Mesenchymal stem cell (in vitro differentiated cells and primary cell): Measurements from ENCODE around the gene GUCY1A1.
A peak's percentile ranks its signal among the peaks of the same experiment; 100 is the strongest.

Experiments used
- DNase-seq: peaks from one replicate; pipeline ENCODE4 v3.0.0-alpha.2; 2013
- H2AFZ ChIP-seq: one replicate; pipeline ENCODE4 v1.6.1; 2013; ENCODE audit warnings: low read depth, mild to moderate bottlenecking, control low read depth, inconsistent platforms, low read length, moderate library complexity
- H2AK5ac ChIP-seq: 2 replicates; pipeline ENCODE4 v1.6.1; 2013; ENCODE audit warnings: low read length, moderate library complexity, mild to moderate bottlenecking, inconsistent platforms; ENCODE audit not compliant: severe bottlenecking
- H2BK120ac ChIP-seq: one replicate; pipeline ENCODE4 v1.6.1; 2013; ENCODE audit warnings: low read depth, mild to moderate bottlenecking, inconsistent platforms, low read length, moderate library complexity
- H2BK12ac ChIP-seq, 2 experiments: one replicate each; pipeline ENCODE4 v1.6.1; 2013; ENCODE audit warnings: inconsistent platforms in 2 of 2, low read length in 2 of 2, mild to moderate bottlenecking in 2 of 2, moderate library complexity in 2 of 2, control low read depth in 1 of 2
- H2BK15ac ChIP-seq: one replicate; pipeline ENCODE4 v1.6.1; 2013; ENCODE audit warnings: mild to moderate bottlenecking, low read depth, inconsistent platforms; ENCODE audit not compliant: poor library complexity, severe bottlenecking
- H2BK5ac ChIP-seq: 2 replicates; pipeline ENCODE4 v1.6.1; 2013; ENCODE audit warnings: low read depth, mild to moderate bottlenecking, low read length, control low read depth, inconsistent platforms; ENCODE audit not compliant: poor library complexity, severe bottlenecking
- H3K14ac ChIP-seq, 2 experiments: one replicate each; pipeline ENCODE4 v1.6.1; 2013; ENCODE audit warnings: inconsistent platforms in 2 of 2, low read length in 2 of 2, control low read depth in 1 of 2, mild to moderate bottlenecking in 1 of 2, moderate library complexity in 1 of 2
- H3K18ac ChIP-seq, 2 experiments: one replicate each; pipeline ENCODE4 v1.6.1; 2013; ENCODE audit warnings: inconsistent platforms in 2 of 2, low read length in 2 of 2, control low read depth in 1 of 2, low read depth in 1 of 2, mild to moderate bottlenecking in 1 of 2
- H3K23ac ChIP-seq, 2 experiments: one replicate each; pipeline ENCODE4 v1.6.1; 2013; ENCODE audit warnings: inconsistent platforms in 2 of 2, low read length in 2 of 2, mild to moderate bottlenecking in 2 of 2, moderate library complexity in 2 of 2, control low read depth in 1 of 2
- H3K27ac ChIP-seq: 2 replicates; pipeline ENCODE4 v1.5.1; 2013; ENCODE audit warnings: mild to moderate bottlenecking, moderate library complexity, low read length, control low read depth, inconsistent platforms; ENCODE audit not compliant: poor library complexity, severe bottlenecking
- H3K27me3 ChIP-seq, 2 experiments: 2 replicates each; pipeline versions ENCODE4 v1.6.1 to v1.7.0; 2013; ENCODE audit warnings: low read length in 2 of 2, mild to moderate bottlenecking in 2 of 2, moderate library complexity in 2 of 2, control low read depth in 1 of 2, inconsistent platforms in 1 of 2; ENCODE audit not compliant: control insufficient read depth in 1 of 2, insufficient read depth in 1 of 2
- H3K36me3 ChIP-seq, 2 experiments: 2 replicates each; pipeline versions ENCODE4 v1.6.1 to v1.7.0; 2013; ENCODE audit warnings: low read length in 2 of 2, control low read depth in 1 of 2, inconsistent platforms in 1 of 2, low read depth in 1 of 2, mild to moderate bottlenecking in 1 of 2; ENCODE audit not compliant: insufficient read depth in 2 of 2, control insufficient read depth in 1 of 2
- H3K4ac ChIP-seq, 2 experiments: one replicate each; pipeline ENCODE4 v1.6.1; 2013; ENCODE audit warnings: inconsistent platforms in 2 of 2, low read length in 2 of 2, mild to moderate bottlenecking in 2 of 2, moderate library complexity in 2 of 2, control low read depth in 1 of 2, low read depth in 1 of 2
- H3K4me1 ChIP-seq: 2 replicates; pipeline ENCODE4 v1.6.1; 2013; ENCODE audit warnings: low read depth, low read length, control low read depth; ENCODE audit not compliant: control insufficient read depth, insufficient read depth
- H3K4me2 ChIP-seq: 2 replicates; pipeline ENCODE4 v1.6.1; 2013; ENCODE audit warnings: low read length, mild to moderate bottlenecking, inconsistent platforms; ENCODE audit not compliant: poor library complexity, severe bottlenecking
- H3K4me3 ChIP-seq, 2 experiments: 2 replicates each; pipeline versions ENCODE4 v1.5.1 to v1.7.0; 2013; ENCODE audit warnings: low read length in 2 of 2, mild to moderate bottlenecking in 2 of 2, control low read depth in 1 of 2, low read depth in 1 of 2; ENCODE audit not compliant: insufficient read depth in 1 of 2
- H3K79me1 ChIP-seq: replicated peaks from 2 replicates; pipeline ENCODE4 v1.6.1; 2013; ENCODE audit warnings: mild to moderate bottlenecking, control low read depth, low read length, inconsistent platforms; ENCODE audit not compliant: poor library complexity, severe bottlenecking
- H3K9ac ChIP-seq: 2 replicates; pipeline ENCODE4 v1.7.0; 2013; ENCODE audit warnings: mild to moderate bottlenecking, low read length, moderate library complexity
- H3K9me3 ChIP-seq: 2 replicates; pipeline ENCODE4 v1.7.0; 2013; ENCODE audit warnings: mild to moderate bottlenecking, low read length; ENCODE audit not compliant: control insufficient read depth
- H4K8ac ChIP-seq: one replicate; pipeline ENCODE4 v1.6.1; 2013; ENCODE audit warnings: inconsistent platforms, mild to moderate bottlenecking, low read length, moderate library complexity
- H4K91ac ChIP-seq: one replicate; pipeline ENCODE4 v1.6.1; 2013; ENCODE audit warnings: mild to moderate bottlenecking, low read length, inconsistent platforms
- WGBS: methylation state at CpG from one replicate; pipeline ENCODE4 v1.1.7; 2013; ENCODE audit warnings: mixed read lengths; 5-methylcytosine and 5-hydroxymethylcytosine counted together

GUCY1A1 gene

DNA sequence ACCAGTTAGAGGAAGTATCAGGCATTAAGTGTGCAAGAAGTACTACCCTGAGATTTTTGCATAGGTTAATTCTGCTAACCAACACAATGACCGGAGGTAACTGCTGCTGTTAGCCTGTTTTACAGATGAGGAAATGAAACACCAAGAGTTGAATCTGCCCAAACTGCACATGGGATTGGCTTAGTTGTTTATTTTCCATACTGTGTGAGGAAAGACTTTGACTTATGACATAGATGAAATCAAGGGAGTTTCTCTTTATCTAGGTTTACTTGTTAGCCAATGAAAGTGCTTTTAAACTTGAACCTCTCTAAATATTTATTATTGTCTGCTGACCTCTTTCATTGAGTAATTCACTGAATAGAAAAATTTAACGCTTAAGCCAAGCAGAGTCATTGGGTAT is 102.4 kb downstream of the GUCY1A1 start:
- H4K91ac ChIP-seq = no peak overlapping the region
- H3K4me1 ChIP-seq = no peaks in the 10 kb centered on the region
- H3K36me3 ChIP-seq = peaks cover 0 to 2% of the 10 kb centered on the region in 2 experiments
- 100% methylated on average over 2 of the region's 2 CpGs for WGBS
- H3K27ac ChIP-seq = no peak overlapping the region
- H3K9me3 ChIP-seq = no peaks in the 10 kb centered on the region
- no peak overlapping the region for H2BK12ac ChIP-seq
- H2AFZ ChIP-seq = no peak overlapping the region
- H2BK120ac ChIP-seq = no peak overlapping the region
- H3K4me3 ChIP-seq = no peak overlapping the region
- H2BK15ac ChIP-seq = no peak overlapping the region
- H2AK5ac ChIP-seq = no peak overlapping the region
- no peak overlapping the region for H3K9ac ChIP-seq
- H3K4ac ChIP-seq = no peak overlapping the region
- H4K8ac ChIP-seq = no peak overlapping the region
- H3K79me1 ChIP-seq = peaks cover 5% of the 10 kb centered on the region
- H3K23ac ChIP-seq = no peak overlapping the region
- no peak overlapping the region for H3K14ac ChIP-seq
- no peak overlapping the region for H2BK5ac ChIP-seq
- H3K4me2 ChIP-seq = no peak overlapping the region
- H3K27me3 ChIP-seq = no peaks in the 10 kb centered on the region
- DNase-seq = peak; percentile 63
- H3K18ac ChIP-seq = no peak overlapping the region

DNA sequence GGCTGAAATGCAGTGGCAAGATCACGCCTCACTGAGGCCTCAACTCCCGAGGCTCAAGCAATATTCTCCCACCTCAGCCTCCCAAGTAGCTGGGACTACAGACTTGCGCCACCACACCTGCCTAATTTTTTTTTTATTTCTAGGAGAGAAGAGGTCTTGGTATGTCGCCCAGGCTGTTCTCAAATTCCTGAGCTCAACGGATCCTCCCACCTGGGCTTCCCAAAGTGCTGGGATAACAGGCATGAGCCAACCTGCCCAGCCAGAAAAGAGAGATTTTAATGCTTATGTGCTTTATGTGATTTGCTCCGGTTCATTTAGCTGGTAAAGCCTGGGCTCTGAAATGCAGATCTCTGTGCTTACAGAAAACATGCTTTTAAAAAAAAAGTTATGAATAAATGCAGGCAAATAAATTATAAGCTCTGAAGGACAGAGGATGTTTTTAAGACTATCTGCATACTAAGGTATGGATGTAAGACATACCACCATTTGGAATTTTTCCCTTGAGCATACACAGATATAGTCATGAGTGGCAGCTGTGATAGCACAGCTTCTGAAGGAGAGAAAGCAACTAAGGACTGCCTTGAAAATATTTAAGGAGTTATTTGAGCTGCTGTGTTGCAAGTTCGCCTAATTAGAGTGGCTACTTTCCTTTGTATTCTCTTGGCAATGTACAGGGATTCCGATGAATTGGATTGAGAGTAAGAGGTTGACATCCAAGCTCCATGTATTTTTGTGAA is 106.0 kb downstream of the GUCY1A1 start:
- Histone ChIP-seq H2BK12ac (peak overlapping the region in 1 of 2 experiments; percentile 39), H3K23ac (no peak overlapping the region), H4K91ac (no peak overlapping the region), H2AK5ac (no peak overlapping the region), H3K36me3 (peaks cover 6 to 8% of the 10 kb centered on the region in 2 experiments), H3K9ac (no peak overlapping the region), H3K18ac (no peak overlapping the region), H3K4me2 (no peak overlapping the region), H4K8ac (no peak overlapping the region), H3K79me1 (peaks cover 4% of the 10 kb centered on the region), H3K14ac (no peak overlapping the region), H2BK15ac (no peak overlapping the region), H3K4me1 (no peaks in the 10 kb centered on the region), H3K27me3 (no peaks in the 10 kb centered on the region), H2BK120ac (no peak overlapping the region), H3K9me3 (no peaks in the 10 kb centered on the region), H3K27ac (no peak overlapping the region), H3K4me3 (no peak overlapping the region), H3K4ac (no peak overlapping the region), H2BK5ac (no peak overlapping the region), H2AFZ (no peak overlapping the region)
- 96% methylated on average over 5 of the region's 8 CpGs for WGBS
- DNase-seq = no peak

DNA sequence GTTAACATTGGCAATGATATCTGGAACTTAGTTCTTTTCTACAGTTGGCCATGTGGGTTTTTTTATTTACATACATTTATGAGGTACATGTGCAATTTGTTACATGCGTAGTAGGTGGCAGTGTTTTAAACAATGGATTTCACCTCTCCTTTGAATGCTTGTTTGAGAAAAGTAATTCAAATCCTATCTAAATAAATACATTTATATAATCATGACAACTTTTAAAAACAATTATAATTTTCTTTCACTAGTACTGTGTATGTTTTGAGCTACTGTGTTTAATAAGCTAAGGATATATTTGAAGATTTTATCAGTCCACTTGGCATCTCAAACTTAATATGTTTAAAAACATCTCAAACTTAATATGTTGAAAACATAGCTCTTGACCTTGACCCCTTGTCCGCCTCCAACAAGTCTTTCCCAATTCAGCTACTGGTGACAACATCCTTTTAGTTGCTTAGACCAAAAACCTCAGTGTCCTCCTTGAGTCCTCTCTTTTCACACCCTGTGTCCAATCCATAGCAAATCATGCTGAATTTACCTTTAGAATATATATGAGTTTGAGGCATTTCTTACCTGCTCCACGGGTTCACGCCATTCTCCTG is 106.7 kb downstream of the GUCY1A1 start:
- H2BK15ac ChIP-seq = no peak overlapping the region
- H3K4me3 ChIP-seq = no peak overlapping the region
- no peaks in the 10 kb centered on the region for H3K27me3 ChIP-seq
- H2BK12ac ChIP-seq = no peak overlapping the region
- H3K27ac ChIP-seq = no peak overlapping the region
- DNase-seq = peak; percentile 59
- no peak overlapping the region for H4K8ac ChIP-seq
- no peak overlapping the region for H3K4ac ChIP-seq
- no peaks in the 10 kb centered on the region for H3K9me3 ChIP-seq
- 83% methylated on average over 3 of the region's 4 CpGs for WGBS
- H2BK120ac ChIP-seq = no peak overlapping the region
- no peak overlapping the region for H2AK5ac ChIP-seq
- H3K79me1 ChIP-seq = peaks cover 4% of the 10 kb centered on the region
- no peak overlapping the region for H3K9ac ChIP-seq
- no peak overlapping the region for H3K23ac ChIP-seq
- no peak overlapping the region for H3K4me2 ChIP-seq
- no peak overlapping the region for H2AFZ ChIP-seq
- H2BK5ac ChIP-seq = no peak overlapping the region
- no peaks in the 10 kb centered on the region for H3K4me1 ChIP-seq
- no peak overlapping the region for H3K14ac ChIP-seq
- H4K91ac ChIP-seq = no peak overlapping the region
- H3K36me3 ChIP-seq = peaks cover 6 to 8% of the 10 kb centered on the region in 2 experiments
- no peak overlapping the region for H3K18ac ChIP-seq

DNA sequence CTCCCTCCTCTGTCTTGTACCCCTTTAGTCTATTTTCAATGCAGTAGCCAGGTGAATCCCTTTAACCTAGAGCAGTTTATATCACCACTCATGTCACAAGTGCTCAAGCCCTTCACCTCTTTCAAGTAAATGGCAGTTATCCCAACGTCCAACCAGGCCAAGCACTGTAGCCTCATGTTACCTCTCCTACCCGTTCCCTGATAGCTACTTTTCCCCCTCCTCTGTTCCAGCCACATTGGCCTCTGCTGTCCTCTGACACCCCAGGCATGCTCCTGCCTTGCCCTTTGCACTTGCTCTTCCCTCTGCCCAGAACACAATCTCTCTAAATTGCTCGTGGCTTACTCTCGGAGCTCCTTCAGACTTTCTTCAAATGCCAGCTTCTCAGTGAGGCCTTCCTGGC is 107.4 kb downstream of the GUCY1A1 start:
- no peak overlapping the region for H2BK120ac ChIP-seq
- H3K27ac ChIP-seq = no peak overlapping the region
- no peaks in the 10 kb centered on the region for H3K4me1 ChIP-seq
- H3K4me3 ChIP-seq = no peak overlapping the region
- H4K8ac ChIP-seq = no peak overlapping the region
- no peaks in the 10 kb centered on the region for H3K27me3 ChIP-seq
- H2BK12ac ChIP-seq = peak overlapping the region in 1 of 2 experiments; percentile 51
- H3K4ac ChIP-seq = no peak overlapping the region
- no peak overlapping the region for H3K9ac ChIP-seq
- H2BK15ac ChIP-seq = no peak overlapping the region
- no peak overlapping the region for H3K14ac ChIP-seq
- H2AFZ ChIP-seq = no peak overlapping the region
- no peak overlapping the region for H2AK5ac ChIP-seq
- WGBS = 96% methylated on average over 4 of the region's 4 CpGs
- no peak overlapping the region for H3K18ac ChIP-seq
- no peak overlapping the region for H3K23ac ChIP-seq
- peaks cover 6 to 8% of the 10 kb centered on the region in 2 experiments for H3K36me3 ChIP-seq
- no peak overlapping the region for H3K4me2 ChIP-seq
- no peak for DNase-seq
- H4K91ac ChIP-seq = no peak overlapping the region
- peaks cover 4% of the 10 kb centered on the region for H3K79me1 ChIP-seq
- H2BK5ac ChIP-seq = no peak overlapping the region
- H3K9me3 ChIP-seq = no peaks in the 10 kb centered on the region
